Measurements from ENCODE around the gene SLC6A4. TPM values are rescaled to one million over a fixed set of nuclear protein-coding genes. Genes with fewer than 3 reads are reported as not detected.

Gene SLC6A4
- total and polyA plus RNA-seq, 7 experiments from 2014 or later, result 0.05 to 0.10 (median 0.09) TPM; not detected in 4

GRCh38 chr17:30236766-30237165 is 1.3 kb upstream of the SLC6A4 start:
- H3K4me3 ChIP-seq (ENCODE audit: low read length), result no peak overlapping the region
- intact Hi-C loops (cut with micrococcal nuclease), result no loop called here
- no peak for DNase-seq
- Mint-ChIP-seq H3K4me3 (peak overlapping the region in 8 of 10 donors; percentile 51 to 83 (median 70)), H3K4me1 (peaks cover 6 to 31% (median 17%) of the 10 kb centered on the region in 7 donors), H3K27ac (no peak overlapping the region), H3K9me3 (peaks cover 0 to 1% (median 0%) of the 10 kb centered on the region in 11 donors), H3K27me3 (peaks cover 63 to 81% (median 76%) of the 10 kb centered on the region in 5 donors), H3K36me3 (peaks cover 0 to 3% (median 0%) of the 10 kb centered on the region in 5 donors)
- H3K27me3 ChIP-seq (ENCODE audit: control insufficient read depth in 2 of 2, insufficient read depth in 2 of 2, low read length in 2 of 2), result peaks cover 0 to 7% of the 10 kb centered on the region in 2 donors
- no peaks in the 10 kb centered on the region for H3K36me3 ChIP-seq (ENCODE audit: control insufficient read depth in 2 of 3, insufficient read depth in 3 of 3, low read length in 3 of 3)
- peaks cover 0 to 6% of the 10 kb centered on the region in 2 donors for H3K4me1 ChIP-seq (ENCODE audit: control insufficient read depth in 2 of 2, insufficient read depth in 2 of 2, low read length in 2 of 2)
- H3K27ac ChIP-seq (ENCODE audit: low read depth, low read length), result no peak overlapping the region
- ChIA-PET CTCF (no interaction called here), POLR2A (no interaction called here)
- H3K9me3 ChIP-seq (ENCODE audit: control insufficient read depth in 2 of 3, low read length in 3 of 3), result no peaks in the 10 kb centered on the region
- no peak for ATAC-seq

GRCh38 chr17:30236297-30236624 is 764 bp upstream of the SLC6A4 start:
- Mint-ChIP-seq H3K4me1 (peaks cover 6 to 31% (median 17%) of the 10 kb centered on the region in 7 donors), H3K4me3 (peak overlapping the region; percentile 41 to 83 (median 73)), H3K27ac (no peak overlapping the region), H3K9me3 (peaks cover 0 to 1% (median 0%) of the 10 kb centered on the region in 11 donors), H3K27me3 (peaks cover 64 to 79% (median 78%) of the 10 kb centered on the region in 5 donors), H3K36me3 (peaks cover 0 to 3% (median 0%) of the 10 kb centered on the region in 5 donors)
- Histone ChIP-seq H3K27ac (ENCODE audit: low read depth, low read length) (no peak overlapping the region), H3K36me3 (ENCODE audit: control insufficient read depth in 2 of 3, insufficient read depth in 3 of 3, low read length in 3 of 3) (no peaks in the 10 kb centered on the region), H3K4me1 (ENCODE audit: control insufficient read depth in 2 of 2, insufficient read depth in 2 of 2, low read length in 2 of 2) (peaks cover 0 to 6% of the 10 kb centered on the region in 2 donors), H3K9me3 (ENCODE audit: control insufficient read depth in 2 of 3, low read length in 3 of 3) (no peaks in the 10 kb centered on the region), H3K27me3 (ENCODE audit: control insufficient read depth in 2 of 2, insufficient read depth in 2 of 2, low read length in 2 of 2) (peaks cover 0 to 7% of the 10 kb centered on the region in 2 donors), H3K4me3 (ENCODE audit: low read length) (no peak overlapping the region)
- CTCF ChIA-PET, result no interaction called here
- intact Hi-C loops (cut with micrococcal nuclease), result no loop called here
- DNase-seq (no peak), ATAC-seq (no peak)
- POLR2A ChIA-PET, result no interaction called here

GRCh38 chr17:30234964-30235363 is 533 bp downstream of the SLC6A4 start:
- CTCF ChIA-PET, result no interaction called here
- Histone ChIP-seq H3K27me3 (ENCODE audit: control insufficient read depth in 2 of 2, insufficient read depth in 2 of 2, low read length in 2 of 2) (peaks cover 0 to 7% of the 10 kb centered on the region in 2 donors), H3K4me3 (ENCODE audit: low read length) (peak overlapping the region; percentile 33), H3K27ac (ENCODE audit: low read depth, low read length) (no peak overlapping the region), H3K36me3 (ENCODE audit: control insufficient read depth in 2 of 3, insufficient read depth in 3 of 3, low read length in 3 of 3) (no peaks in the 10 kb centered on the region), H3K9me3 (ENCODE audit: control insufficient read depth in 2 of 3, low read length in 3 of 3) (no peaks in the 10 kb centered on the region), H3K4me1 (ENCODE audit: control insufficient read depth in 2 of 2, insufficient read depth in 2 of 2, low read length in 2 of 2) (peaks cover 0 to 6% of the 10 kb centered on the region in 2 donors)
- POLR2A ChIA-PET, result interaction anchor here (0.6 kb wide), 2 partner anchors 11 to 558 kb away, joined by 4 to 6 read pairs; no protein-coding TSS in a partner anchor
- H3K27me3 Mint-ChIP-seq, result peaks cover 62 to 84% (median 80%) of the 10 kb centered on the region in 5 donors
- no peak for ATAC-seq
- DNase-seq, result no peak
- H3K4me3 Mint-ChIP-seq, result peak overlapping the region; percentile 49 to 83 (median 74)
- H3K27ac Mint-ChIP-seq, result no peak overlapping the region
- intact Hi-C loops (cut with micrococcal nuclease), result no loop called here
- peaks cover 0 to 3% (median 0%) of the 10 kb centered on the region in 5 donors for H3K36me3 Mint-ChIP-seq
- H3K9me3 Mint-ChIP-seq, result peaks cover 0 to 1% (median 0%) of the 10 kb centered on the region in 11 donors
- peaks cover 6 to 31% (median 17%) of the 10 kb centered on the region in 7 donors for H3K4me1 Mint-ChIP-seq

- Histone ChIP-seq H3K27ac (ENCODE audit: low read depth, low read length) (no peak overlapping the region), H3K9me3 (ENCODE audit: control insufficient read depth in 2 of 3, low read length in 3 of 3) (no peaks in the 10 kb centered on the region), H3K4me3 (ENCODE audit: low read length) (no peak overlapping the region), H3K36me3 (ENCODE audit: control insufficient read depth in 2 of 3, insufficient read depth in 3 of 3, low read length in 3 of 3) (no peaks in the 10 kb centered on the region), H3K4me1 (ENCODE audit: control insufficient read depth in 2 of 2, insufficient read depth in 2 of 2, low read length in 2 of 2) (peaks cover 0 to 6% of the 10 kb centered on the region in 2 donors), H3K27me3 (ENCODE audit: control insufficient read depth in 2 of 2, insufficient read depth in 2 of 2, low read length in 2 of 2) (peaks cover 0 to 7% of the 10 kb centered on the region in 2 donors)
- H3K9me3 Mint-ChIP-seq, result peaks cover 0 to 1% (median 0%) of the 10 kb centered on the region in 11 donors
- H3K4me3 Mint-ChIP-seq, result peak overlapping the region in 2 of 10 donors; percentile 12 to 66
- intact Hi-C loops (cut with micrococcal nuclease), result no loop called here
- POLR2A ChIA-PET, result interaction anchor here (0.6 kb wide), 1 partner anchor 11 kb away, joined by 4 read pairs; no protein-coding TSS in a partner anchor
- ATAC-seq, result no peak
- peaks cover 6 to 31% (median 17%) of the 10 kb centered on the region in 7 donors for H3K4me1 Mint-ChIP-seq
- no peak overlapping the region for H3K27ac Mint-ChIP-seq
- no peak for DNase-seq
- H3K36me3 Mint-ChIP-seq, result peaks cover 0 to 3% (median 0%) of the 10 kb centered on the region in 5 donors
- CTCF ChIA-PET, result no interaction called here
- peaks cover 59 to 82% (median 74%) of the 10 kb centered on the region in 5 donors for H3K27me3 Mint-ChIP-seq
These were observed 1.2 kb downstream of the SLC6A4 start for GRCh38 chr17:30234296-30234695.

GRCh38 chr17:30232824-30233427 is 2.6 kb downstream of the SLC6A4 start:
- Mint-ChIP-seq H3K27ac (no peak overlapping the region), H3K9me3 (no peaks in the 10 kb centered on the region), H3K27me3 (peaks cover 50 to 77% (median 67%) of the 10 kb centered on the region in 5 donors), H3K4me1 (peaks cover 6 to 23% (median 17%) of the 10 kb centered on the region in 7 donors), H3K4me3 (no peak overlapping the region), H3K36me3 (peaks cover 0 to 2% (median 0%) of the 10 kb centered on the region in 5 donors)
- ChIA-PET CTCF (no interaction called here), POLR2A (no interaction called here)
- intact Hi-C loops (cut with micrococcal nuclease), result no loop called here
- Histone ChIP-seq H3K4me1 (ENCODE audit: control insufficient read depth in 2 of 2, insufficient read depth in 2 of 2, low read length in 2 of 2) (peaks cover 0 to 6% of the 10 kb centered on the region in 2 donors), H3K4me3 (ENCODE audit: low read length) (no peak overlapping the region), H3K36me3 (ENCODE audit: control insufficient read depth in 2 of 3, insufficient read depth in 3 of 3, low read length in 3 of 3) (no peaks in the 10 kb centered on the region), H3K9me3 (ENCODE audit: control insufficient read depth in 2 of 3, low read length in 3 of 3) (no peaks in the 10 kb centered on the region), H3K27me3 (ENCODE audit: control insufficient read depth in 2 of 2, insufficient read depth in 2 of 2, low read length in 2 of 2) (peaks cover 0 to 6% of the 10 kb centered on the region in 2 donors), H3K27ac (ENCODE audit: low read depth, low read length) (no peak overlapping the region)
- no peak for ATAC-seq
- no peak for DNase-seq

- H3K27ac ChIP-seq (ENCODE audit: low read depth, low read length), result no peak overlapping the region
- peaks cover 43 to 70% (median 60%) of the 10 kb centered on the region in 5 donors for H3K27me3 Mint-ChIP-seq
- DNase-seq (no peak), ATAC-seq (no peak)
- no peaks in the 10 kb centered on the region for H3K9me3 Mint-ChIP-seq
- intact Hi-C loops (cut with micrococcal nuclease), result no loop called here
- peaks cover 0 to 6% of the 10 kb centered on the region in 2 donors for H3K4me1 ChIP-seq (ENCODE audit: control insufficient read depth in 2 of 2, insufficient read depth in 2 of 2, low read length in 2 of 2)
- H3K4me1 Mint-ChIP-seq, result peaks cover 6 to 18% (median 13%) of the 10 kb centered on the region in 7 donors
- no peaks in the 10 kb centered on the region for H3K36me3 ChIP-seq (ENCODE audit: control insufficient read depth in 2 of 3, insufficient read depth in 3 of 3, low read length in 3 of 3)
- H3K36me3 Mint-ChIP-seq, result peaks cover 0 to 2% (median 0%) of the 10 kb centered on the region in 5 donors
- ChIA-PET POLR2A (no interaction called here), CTCF (no interaction called here)
- no peak overlapping the region for H3K4me3 Mint-ChIP-seq
- no peaks in the 10 kb centered on the region for H3K9me3 ChIP-seq (ENCODE audit: control insufficient read depth in 2 of 3, low read length in 3 of 3)
- no peak overlapping the region for H3K4me3 ChIP-seq (ENCODE audit: low read length)
- no peak overlapping the region for H3K27ac Mint-ChIP-seq
- peaks cover 0 to 4% of the 10 kb centered on the region in 2 donors for H3K27me3 ChIP-seq (ENCODE audit: control insufficient read depth in 2 of 2, insufficient read depth in 2 of 2, low read length in 2 of 2)
These were observed 3.3 kb downstream of the SLC6A4 start for GRCh38 chr17:30232015-30232823.

Data from naive thymus-derived CD4-positive, alpha-beta T cell (primary cell).